ENCODE results near the gene PSMG4. TPM values are rescaled to one million over a fixed set of nuclear protein-coding genes. Genes with fewer than 3 reads are reported as not detected.

The PSMG4 gene
- total and polyA plus RNA-seq, 7 experiments from 2014 or later = 15.6 to 81.7 (median 42.5) TPM

GRCh38 chr6:3261921-3262320 is 3.2 kb downstream of the PSMG4 start:
- POLR2A ChIA-PET = no interaction called here
- Mint-ChIP-seq H3K9me3 (peaks cover 0 to 1% (median 0%) of the 10 kb centered on the region in 11 donors), H3K27ac (peak overlapping the region in 6 of 9 donors; percentile 25 to 84 (median 48)), H3K4me3 (peak overlapping the region; percentile 6 to 99 (median 90)), H3K4me1 (peaks cover 29 to 63% (median 59%) of the 10 kb centered on the region in 7 donors), H3K36me3 (peaks cover 0 to 10% (median 2%) of the 10 kb centered on the region in 5 donors), H3K27me3 (peaks cover 0 to 6% (median 0%) of the 10 kb centered on the region in 5 donors)
- H3K27me3 ChIP-seq (ENCODE audit: control insufficient read depth in 2 of 2, insufficient read depth in 2 of 2, low read length in 2 of 2) = no peaks in the 10 kb centered on the region
- H3K4me1 ChIP-seq (ENCODE audit: control insufficient read depth in 2 of 2, insufficient read depth in 2 of 2, low read length in 2 of 2) = peaks cover 19 to 35% of the 10 kb centered on the region in 2 donors
- DNase-seq (no peak), ATAC-seq (no peak)
- no peak overlapping the region for H3K27ac ChIP-seq (ENCODE audit: low read depth, low read length)
- H3K9me3 ChIP-seq (ENCODE audit: control insufficient read depth in 2 of 3, low read length in 3 of 3) = no peaks in the 10 kb centered on the region
- peaks cover 0 to 40% (median 8%) of the 10 kb centered on the region in 3 experiments for H3K36me3 ChIP-seq (ENCODE audit: control insufficient read depth in 2 of 3, insufficient read depth in 3 of 3, low read length in 3 of 3)
- H3K4me3 ChIP-seq (ENCODE audit: low read length) = no peak overlapping the region
- intact Hi-C loops (cut with micrococcal nuclease) = no loop called here
- CTCF ChIA-PET = interaction anchor here (2.2 kb wide), 1 partner anchor 10 kb away, joined by 9 read pairs; no protein-coding TSS in a partner anchor

- Mint-ChIP-seq H3K4me3 (peak overlapping the region in 7 of 10 donors; percentile 17 to 85 (median 27)), H3K9me3 (peaks cover 0 to 1% (median 0%) of the 10 kb centered on the region in 11 donors), H3K4me1 (peaks cover 33 to 71% (median 68%) of the 10 kb centered on the region in 7 donors), H3K36me3 (peaks cover 0 to 19% (median 5%) of the 10 kb centered on the region in 5 donors), H3K27ac (peak overlapping the region in 4 of 9 donors; percentile 11 to 55 (median 28)), H3K27me3 (no peaks in the 10 kb centered on the region)
- ChIA-PET POLR2A (no interaction called here), CTCF (interaction anchor here (2.2 kb wide), 1 partner anchor 11 kb away, joined by 9 read pairs; no protein-coding TSS in a partner anchor)
- no peak for ATAC-seq
- intact Hi-C loops (cut with micrococcal nuclease) = no loop called here
- Histone ChIP-seq H3K27me3 (ENCODE audit: control insufficient read depth in 2 of 2, insufficient read depth in 2 of 2, low read length in 2 of 2) (no peaks in the 10 kb centered on the region), H3K4me1 (ENCODE audit: control insufficient read depth in 2 of 2, insufficient read depth in 2 of 2, low read length in 2 of 2) (peaks cover 19 to 35% of the 10 kb centered on the region in 2 donors), H3K4me3 (ENCODE audit: low read length) (no peak overlapping the region), H3K36me3 (ENCODE audit: control insufficient read depth in 2 of 3, insufficient read depth in 3 of 3, low read length in 3 of 3) (peaks cover 0 to 48% (median 13%) of the 10 kb centered on the region in 3 experiments), H3K27ac (ENCODE audit: low read depth, low read length) (no peak overlapping the region), H3K9me3 (ENCODE audit: control insufficient read depth in 2 of 3, low read length in 3 of 3) (no peaks in the 10 kb centered on the region)
- no peak for DNase-seq
These were observed 4.3 kb downstream of the PSMG4 start for GRCh38 chr6:3263096-3263495.

DNA sequence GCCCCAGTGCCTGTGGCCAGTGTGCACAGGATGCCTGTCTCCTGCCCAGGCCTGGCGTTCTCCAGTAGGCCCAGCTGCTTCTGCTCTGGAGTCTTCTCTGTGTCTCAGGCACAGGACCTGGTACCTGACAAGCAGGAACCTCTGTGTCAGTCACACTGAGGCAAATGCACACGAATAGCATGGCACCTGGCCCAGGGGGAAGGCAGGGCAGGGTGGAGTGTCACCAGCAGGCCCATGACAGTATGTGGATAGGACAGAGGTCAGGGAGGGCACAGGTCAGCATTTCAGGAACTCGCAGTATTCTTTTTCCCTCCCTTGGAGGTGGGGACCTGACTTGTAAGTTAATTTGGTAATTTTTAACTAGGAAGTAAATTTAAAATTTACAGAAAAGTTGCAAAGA is 5.6 kb downstream of the PSMG4 start:
- Histone ChIP-seq H3K9me3 (ENCODE audit: control insufficient read depth in 2 of 3, low read length in 3 of 3) (no peaks in the 10 kb centered on the region), H3K4me3 (ENCODE audit: low read length) (no peak overlapping the region), H3K27ac (ENCODE audit: low read depth, low read length) (no peak overlapping the region), H3K4me1 (ENCODE audit: control insufficient read depth in 2 of 2, insufficient read depth in 2 of 2, low read length in 2 of 2) (peaks cover 19 to 35% of the 10 kb centered on the region in 2 donors), H3K36me3 (ENCODE audit: control insufficient read depth in 2 of 3, insufficient read depth in 3 of 3, low read length in 3 of 3) (peaks cover 0 to 57% (median 13%) of the 10 kb centered on the region in 3 experiments), H3K27me3 (ENCODE audit: control insufficient read depth in 2 of 2, insufficient read depth in 2 of 2, low read length in 2 of 2) (no peaks in the 10 kb centered on the region)
- Mint-ChIP-seq H3K9me3 (peaks cover 0 to 1% (median 0%) of the 10 kb centered on the region in 11 donors), H3K27ac (peak overlapping the region in 5 of 9 donors; percentile 26 to 88 (median 38)), H3K4me3 (peak overlapping the region in 2 of 10 donors; percentile 17 to 34), H3K4me1 (peaks cover 37 to 81% (median 76%) of the 10 kb centered on the region in 7 donors), H3K27me3 (no peaks in the 10 kb centered on the region), H3K36me3 (peaks cover 0 to 24% (median 9%) of the 10 kb centered on the region in 5 donors)
- intact Hi-C loops (cut with micrococcal nuclease) = no loop called here
- DNase-seq = no peak
- no peak for ATAC-seq
- ChIA-PET CTCF (no interaction called here), POLR2A (interaction anchor here (0.6 to 0.8 kb wide), 2 partner anchors 298 to 757 kb away, joined by 3 read pairs; a partner anchor contains a TSS)

- ChIA-PET POLR2A (interaction anchor here (0.9 kb wide), 1 partner anchor 753 kb away, joined by 3 read pairs; no protein-coding TSS in a partner anchor), CTCF (interaction anchor here (0.7 kb wide), 1 partner anchor 17 kb away, joined by 3 read pairs; no protein-coding TSS in a partner anchor)
- DNase-seq (no peak), ATAC-seq (no peak)
- peaks cover 0 to 69% (median 13%) of the 10 kb centered on the region in 3 experiments for H3K36me3 ChIP-seq (ENCODE audit: control insufficient read depth in 2 of 3, insufficient read depth in 3 of 3, low read length in 3 of 3)
- Mint-ChIP-seq H3K4me3 (no peak overlapping the region), H3K36me3 (peaks cover 0 to 31% (median 14%) of the 10 kb centered on the region in 5 donors), H3K4me1 (peaks cover 29 to 76% (median 74%) of the 10 kb centered on the region in 7 donors), H3K27ac (no peak overlapping the region), H3K27me3 (no peaks in the 10 kb centered on the region), H3K9me3 (no peaks in the 10 kb centered on the region)
- H3K9me3 ChIP-seq (ENCODE audit: control insufficient read depth in 2 of 3, low read length in 3 of 3) = no peaks in the 10 kb centered on the region
- H3K27me3 ChIP-seq (ENCODE audit: control insufficient read depth in 2 of 2, insufficient read depth in 2 of 2, low read length in 2 of 2) = no peaks in the 10 kb centered on the region
- H3K27ac ChIP-seq (ENCODE audit: low read depth, low read length) = no peak overlapping the region
- H3K4me3 ChIP-seq (ENCODE audit: low read length) = no peak overlapping the region
- intact Hi-C loops (cut with micrococcal nuclease) = no loop called here
- peaks cover 9 to 30% of the 10 kb centered on the region in 2 donors for H3K4me1 ChIP-seq (ENCODE audit: control insufficient read depth in 2 of 2, insufficient read depth in 2 of 2, low read length in 2 of 2)
These were observed 6.9 kb downstream of the PSMG4 start for GRCh38 chr6:3265671-3266070.

DNA sequence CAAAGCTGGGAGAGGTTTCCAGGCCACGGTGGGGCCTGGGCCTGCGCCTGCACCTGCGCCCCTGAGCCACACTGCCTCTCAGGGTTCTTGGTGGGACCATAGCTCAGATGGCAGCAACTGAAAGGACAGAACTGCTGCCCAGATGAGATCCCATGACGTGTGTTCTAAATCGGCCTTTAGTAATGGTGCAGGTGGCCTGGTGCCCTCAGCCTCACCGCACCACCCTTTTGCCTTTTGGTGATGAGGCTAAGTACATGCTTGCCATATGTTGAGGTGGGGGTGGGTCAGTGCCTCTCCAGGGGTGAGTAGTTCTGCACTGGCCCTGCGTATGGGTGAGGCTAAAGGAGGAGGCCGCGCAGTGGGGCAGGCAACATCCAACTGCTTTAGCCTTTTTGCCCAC is 7.4 kb downstream of the PSMG4 start:
- Histone ChIP-seq H3K9me3 (ENCODE audit: control insufficient read depth in 2 of 3, low read length in 3 of 3) (no peaks in the 10 kb centered on the region), H3K4me3 (ENCODE audit: low read length) (no peak overlapping the region), H3K4me1 (ENCODE audit: control insufficient read depth in 2 of 2, insufficient read depth in 2 of 2, low read length in 2 of 2) (peaks cover 4 to 25% of the 10 kb centered on the region in 2 donors), H3K27ac (ENCODE audit: low read depth, low read length) (no peak overlapping the region), H3K36me3 (ENCODE audit: control insufficient read depth in 2 of 3, insufficient read depth in 3 of 3, low read length in 3 of 3) (peaks cover 0 to 74% (median 13%) of the 10 kb centered on the region in 3 experiments), H3K27me3 (ENCODE audit: control insufficient read depth in 2 of 2, insufficient read depth in 2 of 2, low read length in 2 of 2) (no peaks in the 10 kb centered on the region)
- Mint-ChIP-seq H3K9me3 (no peaks in the 10 kb centered on the region), H3K27me3 (no peaks in the 10 kb centered on the region), H3K27ac (peak overlapping the region in 3 of 9 donors; percentile 4 to 54 (median 21)), H3K4me1 (peaks cover 24 to 76% (median 73%) of the 10 kb centered on the region in 7 donors), H3K36me3 (peaks cover 0 to 36% (median 14%) of the 10 kb centered on the region in 5 donors), H3K4me3 (no peak overlapping the region)
- intact Hi-C loops (cut with micrococcal nuclease) = no loop called here
- CTCF ChIA-PET = interaction anchor here (0.7 kb wide), 1 partner anchor 18 kb away, joined by 3 read pairs; no protein-coding TSS in a partner anchor
- ATAC-seq (no peak), DNase-seq (no peak)
- POLR2A ChIA-PET = interaction anchor here (0.9 kb wide), 1 partner anchor 752 kb away, joined by 3 read pairs; no protein-coding TSS in a partner anchor

DNA sequence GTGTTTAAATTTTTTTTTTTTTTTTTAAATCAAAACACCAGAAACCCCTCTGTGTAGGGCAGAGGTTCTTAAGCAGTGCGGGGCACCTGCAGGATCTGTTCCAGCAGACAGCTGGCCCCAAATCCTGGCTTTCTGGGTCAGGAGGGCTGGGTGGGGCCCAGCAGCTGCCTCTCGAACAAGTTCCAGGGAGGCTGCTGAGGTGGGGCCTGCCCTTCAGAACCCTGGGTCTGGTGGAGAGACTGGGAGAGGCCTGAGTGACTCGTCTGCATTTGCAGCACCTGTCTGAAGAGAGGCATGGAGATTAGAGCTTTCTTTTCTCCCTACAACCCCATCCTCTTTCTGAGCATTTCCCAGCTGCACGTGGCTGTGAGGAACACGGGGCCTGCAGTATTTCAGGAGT is 8.4 kb downstream of the PSMG4 start:
- peaks cover 0 to 84% (median 13%) of the 10 kb centered on the region in 3 experiments for H3K36me3 ChIP-seq (ENCODE audit: control insufficient read depth in 2 of 3, insufficient read depth in 3 of 3, low read length in 3 of 3)
- H3K4me1 ChIP-seq (ENCODE audit: control insufficient read depth in 2 of 2, insufficient read depth in 2 of 2, low read length in 2 of 2) = peaks cover 0 to 15% of the 10 kb centered on the region in 2 donors
- H3K27ac ChIP-seq (ENCODE audit: low read depth, low read length) = no peak overlapping the region
- intact Hi-C loops (cut with micrococcal nuclease) = no loop called here
- no peak overlapping the region for H3K4me3 ChIP-seq (ENCODE audit: low read length)
- no peaks in the 10 kb centered on the region for H3K9me3 ChIP-seq (ENCODE audit: control insufficient read depth in 2 of 3, low read length in 3 of 3)
- Mint-ChIP-seq H3K36me3 (peaks cover 0 to 42% (median 14%) of the 10 kb centered on the region in 5 donors), H3K27me3 (no peaks in the 10 kb centered on the region), H3K27ac (no peak overlapping the region), H3K9me3 (no peaks in the 10 kb centered on the region), H3K4me1 (peaks cover 14 to 72% (median 69%) of the 10 kb centered on the region in 7 donors), H3K4me3 (no peak overlapping the region)
- ATAC-seq = no peak
- ChIA-PET CTCF (interaction anchor here (1.1 kb wide), 1 partner anchor 19 kb away, joined by 3 read pairs; no protein-coding TSS in a partner anchor), POLR2A (interaction anchor here (0.5 to 1.0 kb wide), 3 partner anchors 35 to 792 kb away, joined by 3 read pairs; no protein-coding TSS in a partner anchor)
- no peaks in the 10 kb centered on the region for H3K27me3 ChIP-seq (ENCODE audit: control insufficient read depth in 2 of 2, insufficient read depth in 2 of 2, low read length in 2 of 2)
- no peak for DNase-seq

All from naive thymus-derived CD4-positive, alpha-beta T cell (primary cell).